Effector memory CD8-positive, alpha-beta T cell (primary cell): Measurements from ENCODE around the gene RAB13.
"Not testable (repeated sequence)": the region's sequence is repeated elsewhere in the genome, so short reads cannot be mapped to it uniquely, and the experiment has no call there.

Experiments used
- ATAC-seq: fragments of 150-1000 bp; cut with Tn5 transposase; replicated peaks from 2 replicates; pipeline ENCODE4 v1.10.0; 2021; ENCODE audit warnings: mild to moderate bottlenecking, moderate library complexity
- DNase-seq, 3 experiments: peaks; one replicate each; pipeline ENCODE4 v3.0.0; 2021
- H3K27ac Mint-ChIP-seq, 2 donors: one replicate each; pipeline ENCODE4 v1.8.0; 2022; ENCODE audit warnings: mild to moderate bottlenecking in 2 of 2, mixed read lengths in 2 of 2, moderate library complexity in 2 of 2
- H3K27me3 Mint-ChIP-seq, 2 donors: one replicate each; pipeline ENCODE4 v1.8.0; 2022; ENCODE audit warnings: mixed read lengths in 2 of 2
- H3K36me3 Mint-ChIP-seq: one replicate; pipeline ENCODE4 v1.8.0; 2022; ENCODE audit warnings: mild to moderate bottlenecking, moderate library complexity, mixed read lengths; ENCODE audit not compliant: insufficient read depth
- H3K4me1 Mint-ChIP-seq, 2 donors: one replicate each; pipeline ENCODE4 v1.8.0; 2022; ENCODE audit warnings: low read depth in 2 of 2, mixed read lengths in 2 of 2
- H3K4me3 Mint-ChIP-seq, 2 donors: one replicate each; pipeline ENCODE4 v1.8.0; 2022; ENCODE audit warnings: mild to moderate bottlenecking in 2 of 2, mixed read lengths in 2 of 2, moderate library complexity in 2 of 2
- H3K9me3 Mint-ChIP-seq, 2 donors: one replicate each; pipeline ENCODE4 v1.8.0; 2022; ENCODE audit warnings: mixed read lengths in 2 of 2

RAB13 gene

DNA sequence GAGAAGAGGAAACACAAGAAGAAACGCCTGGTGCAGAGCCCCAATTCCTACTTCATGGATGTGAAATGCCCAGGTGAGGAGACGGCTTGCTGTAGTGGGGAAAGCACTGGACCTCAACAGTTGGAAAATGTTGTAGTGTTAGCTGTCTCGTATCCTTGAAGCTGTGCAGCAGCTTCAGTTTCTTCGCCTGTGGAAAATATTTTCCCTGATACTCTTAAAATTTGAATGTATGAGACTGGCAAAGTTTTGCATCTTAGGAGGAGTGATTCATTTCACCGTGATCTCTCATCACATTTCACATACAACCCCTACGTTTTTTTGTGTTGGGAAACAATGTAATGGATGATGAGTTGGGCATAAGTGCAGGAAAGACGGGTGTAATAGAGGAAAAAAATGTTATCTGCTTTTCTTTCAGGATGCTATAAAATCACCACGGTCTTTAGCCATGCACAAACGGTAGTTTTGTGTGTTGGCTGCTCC is 5.1 kb upstream of the RAB13 start:
- H3K9me3 Mint-ChIP-seq: no peaks in the 10 kb centered on the region
- ATAC-seq: no peak
- no peak for DNase-seq
- peak overlapping the region; percentile 88 to 97 for H3K4me3 Mint-ChIP-seq
- no peaks in the 10 kb centered on the region for H3K27me3 Mint-ChIP-seq
- H3K36me3 Mint-ChIP-seq: peaks cover 60% of the 10 kb centered on the region
- H3K27ac Mint-ChIP-seq: peak overlapping the region; percentile 96 to 100
- peaks cover 34 to 36% of the 10 kb centered on the region in 2 donors for H3K4me1 Mint-ChIP-seq

- peak within 1 kb of the TSS; percentile 96 to 100 for H3K27ac Mint-ChIP-seq
- peak within 1 kb of the TSS; percentile 88 to 97 for H3K4me3 Mint-ChIP-seq
- H3K27me3 Mint-ChIP-seq: peaks cover 0 to 5% of the 10 kb centered on the region in 2 donors
- peaks cover 54% of the 10 kb centered on the region for H3K36me3 Mint-ChIP-seq
- DNase-seq: peak; percentile 86 to 89 (median 86)
- H3K9me3 Mint-ChIP-seq: no peaks in the 10 kb centered on the region
- peak; percentile 89 for ATAC-seq
- peaks cover 34 to 36% of the 10 kb centered on the region in 2 donors for H3K4me1 Mint-ChIP-seq
These were observed 4.5 kb upstream of the RAB13 start, which contains the start of gene RPS27 for GRCh38 chr1:153990468-153991150. TSS of gene RPS27 (plus strand) at chr1:153990762. CDS start at chr1:153990797, 35 bp downstream.

DNA sequence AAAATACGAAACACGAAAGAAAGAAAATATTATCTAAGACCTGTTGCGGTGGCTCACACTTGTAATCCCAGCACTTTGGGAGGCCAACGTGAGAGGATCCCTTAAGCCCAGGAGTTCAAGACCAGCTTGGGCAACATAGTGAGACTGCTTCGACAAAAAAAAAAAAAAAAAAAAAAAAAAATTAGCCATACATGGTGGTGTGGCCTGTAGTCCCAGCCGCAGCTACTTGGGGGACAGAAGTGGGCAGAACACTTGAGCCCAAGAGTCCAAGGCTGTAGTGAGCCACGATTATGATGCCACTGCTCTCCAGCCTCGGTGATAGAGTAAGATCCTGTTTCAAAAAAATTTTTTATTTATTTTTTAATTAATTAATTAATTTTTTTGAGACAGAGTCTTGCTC is 1.5 kb upstream of the RAB13 start:
- no peaks in the 10 kb centered on the region for H3K9me3 Mint-ChIP-seq
- H3K4me1 Mint-ChIP-seq: peaks cover 28 to 32% of the 10 kb centered on the region in 2 donors
- no peak for ATAC-seq

DNA sequence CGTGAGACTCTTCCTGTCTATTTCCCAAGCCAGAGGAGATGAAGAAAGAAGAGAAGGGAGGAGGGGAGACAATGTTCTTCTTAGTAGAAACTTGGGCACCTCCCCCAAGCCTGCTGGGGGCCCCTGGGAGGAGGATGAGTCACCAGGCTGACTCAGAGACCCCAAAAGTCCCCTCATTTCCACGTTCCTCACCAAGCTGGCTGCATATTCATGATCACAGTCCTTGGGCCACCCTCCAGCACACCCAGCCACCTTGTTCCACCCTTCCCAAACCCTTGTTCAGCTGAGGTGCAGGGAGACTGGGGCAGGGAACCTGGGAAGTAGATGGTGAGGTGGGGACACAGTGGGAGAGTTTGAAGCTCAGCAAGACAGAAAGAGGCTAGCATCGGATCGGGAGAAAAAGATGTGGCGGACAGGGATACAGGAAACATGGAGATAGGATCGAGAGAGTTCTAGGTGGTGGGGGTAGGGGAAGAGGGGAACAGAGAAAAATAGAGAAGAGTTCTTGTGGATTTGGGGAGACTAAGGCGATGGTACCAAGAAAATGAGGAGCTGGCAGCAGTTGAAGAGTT is 712 bp downstream of the RAB13 start:
- Mint-ChIP-seq H3K27me3 (peaks cover 9 to 14% of the 10 kb centered on the region in 2 donors), H3K4me3 (no peak overlapping the region), H3K36me3 (peaks cover 2% of the 10 kb centered on the region), H3K4me1 (peaks cover 12 to 16% of the 10 kb centered on the region in 2 donors), H3K9me3 (no peaks in the 10 kb centered on the region), H3K27ac (no peak overlapping the region)
- DNase-seq (no peak), ATAC-seq (no peak)

More for the DNA sequence above, 1.5 kb upstream of the RAB13 start:
- no peak for DNase-seq
- Mint-ChIP-seq H3K4me3 (no peak overlapping the region), H3K36me3 (peaks cover 24% of the 10 kb centered on the region), H3K27ac (no peak overlapping the region), H3K27me3 (peaks cover 9 to 14% of the 10 kb centered on the region in 2 donors)

DNA sequence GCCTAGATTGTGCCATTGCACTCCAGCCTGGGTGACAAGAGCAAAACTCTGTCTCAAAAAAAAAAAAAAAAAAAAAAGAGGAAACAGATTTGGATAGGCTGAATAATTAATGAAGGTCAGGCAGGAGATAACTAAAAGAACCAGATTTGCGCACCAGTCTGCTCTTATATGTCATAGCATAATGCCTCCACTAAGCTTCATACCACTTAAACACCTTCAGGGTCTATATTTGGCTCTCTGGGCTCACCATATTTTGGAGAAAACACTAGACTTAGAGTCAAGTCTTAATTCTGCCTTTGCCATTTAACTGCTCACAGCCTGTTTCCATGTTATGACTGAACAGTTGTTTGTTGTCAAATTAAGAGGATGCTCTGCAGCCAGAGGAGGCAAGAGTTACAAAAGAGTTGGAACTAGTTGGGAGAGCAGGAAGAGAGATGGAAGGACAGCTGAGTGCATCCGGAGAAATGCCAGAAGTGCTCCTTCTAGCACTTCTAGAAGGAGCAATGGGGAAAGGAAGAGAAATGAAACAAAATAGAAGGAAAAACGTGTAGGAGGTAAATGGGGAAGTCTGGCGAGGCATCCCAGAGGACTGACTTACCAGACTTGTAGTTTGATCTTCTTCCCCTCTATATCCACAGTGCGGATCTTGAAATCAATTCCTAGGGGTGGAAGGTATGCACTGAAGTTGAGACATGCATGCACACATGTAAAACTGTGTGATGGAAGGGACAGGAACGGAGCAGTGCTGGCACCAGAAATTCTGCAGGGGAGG is 1.8 kb downstream of the RAB13 start:
- DNase-seq (no peak), ATAC-seq (no peak)
- Mint-ChIP-seq H3K36me3 (no peaks in the 10 kb centered on the region), H3K4me1 (peaks cover 6 to 8% of the 10 kb centered on the region in 2 donors), H3K4me3 (no peak overlapping the region), H3K9me3 (no peaks in the 10 kb centered on the region), H3K27ac (no peak overlapping the region), H3K27me3 (peaks cover 9 to 14% of the 10 kb centered on the region in 2 donors)

DNA sequence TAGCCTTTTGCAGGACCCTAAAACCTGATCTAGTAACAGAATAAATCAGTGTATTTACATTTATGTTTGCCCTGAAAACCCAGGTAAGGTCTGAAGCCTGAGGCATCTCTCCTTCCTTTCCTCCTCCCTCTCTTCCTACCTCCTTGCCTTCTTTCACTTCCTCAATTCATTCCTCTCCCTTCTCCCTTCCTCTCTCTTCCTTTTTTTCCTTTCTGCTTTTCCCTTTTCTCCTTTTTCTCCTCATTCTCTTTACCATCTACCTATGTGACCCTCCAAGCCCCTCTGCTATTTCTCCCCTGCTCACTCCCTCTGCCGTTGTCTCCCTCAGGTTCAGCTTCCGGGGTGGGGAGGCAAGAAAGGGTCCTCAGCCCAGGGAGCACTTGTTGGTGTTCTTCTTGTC is 4.4 kb downstream of the RAB13 start:
- not testable (repeated sequence) for ATAC-seq, H3K9me3 Mint-ChIP-seq, H3K27ac Mint-ChIP-seq, H3K36me3 Mint-ChIP-seq, DNase-seq, H3K4me3 Mint-ChIP-seq
- Mint-ChIP-seq H3K27me3 (peaks cover 9 to 14% of the 10 kb centered on the region in 2 donors), H3K4me1 (peaks cover 8 to 19% of the 10 kb centered on the region in 2 donors)

DNA sequence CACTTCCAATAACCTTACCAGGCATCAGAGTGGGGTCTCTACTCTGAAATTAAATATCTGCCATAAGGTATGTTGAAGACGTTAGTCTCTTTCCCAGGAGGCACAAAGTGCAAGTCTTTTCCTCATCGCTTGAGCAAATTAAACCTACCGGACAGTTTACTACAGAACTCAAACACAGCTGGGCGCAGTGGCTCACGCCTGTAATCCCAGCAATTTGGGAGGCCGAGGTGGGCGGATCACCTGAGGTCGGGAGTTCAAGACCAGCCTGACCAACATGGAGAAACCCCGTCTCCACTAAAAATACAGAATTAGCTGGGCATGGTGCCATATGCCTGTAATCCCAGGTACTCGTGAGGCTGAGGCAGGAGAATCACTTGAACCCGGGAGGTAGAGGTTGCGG is 7.0 kb downstream of the RAB13 start:
- H3K9me3 Mint-ChIP-seq, H3K27me3 Mint-ChIP-seq, ATAC-seq, DNase-seq: not testable (repeated sequence)
- peaks cover 30% of the 10 kb centered on the region for H3K36me3 Mint-ChIP-seq
- H3K4me1 Mint-ChIP-seq: peaks cover 23 to 30% of the 10 kb centered on the region in 2 donors
- peak overlapping the region; percentile 17 to 89 for H3K27ac Mint-ChIP-seq
- peak overlapping the region; percentile 93 to 95 for H3K4me3 Mint-ChIP-seq

DNA sequence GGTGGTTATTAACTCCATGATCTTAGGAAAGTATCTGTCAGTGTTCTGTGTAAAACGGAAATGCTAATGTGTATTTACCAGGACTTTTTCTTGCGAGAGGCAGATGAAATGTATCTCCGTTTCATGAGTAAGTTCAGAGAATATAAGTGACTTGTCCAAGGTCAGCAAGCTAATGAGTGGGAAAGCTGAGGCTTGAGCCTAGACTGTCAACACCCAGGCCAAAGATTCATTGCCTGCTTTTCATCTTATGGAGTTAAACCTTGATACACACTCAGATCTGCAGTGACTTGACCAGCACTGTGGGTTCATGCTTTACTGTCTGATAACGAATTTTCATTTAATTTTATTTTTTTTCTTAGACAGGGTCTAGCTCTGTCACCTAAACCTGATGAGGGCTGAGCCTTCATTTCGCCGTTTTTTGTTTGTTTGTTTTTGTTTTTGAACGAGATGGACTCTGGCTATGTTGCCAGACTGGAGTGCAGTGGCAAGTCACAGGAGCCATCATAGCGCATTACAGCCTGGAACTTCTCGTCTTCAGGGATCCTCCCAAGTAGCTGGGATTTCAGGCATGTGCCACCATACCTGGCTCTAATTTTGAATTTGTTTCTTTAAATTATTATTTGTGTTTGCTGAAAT is 7.7 kb downstream of the RAB13 start:
- peak overlapping the region; percentile 93 to 95 for H3K4me3 Mint-ChIP-seq
- no peaks in the 10 kb centered on the region for H3K9me3 Mint-ChIP-seq
- ATAC-seq (no peak), DNase-seq (no peak)
- peak overlapping the region; percentile 89 to 94 for H3K27ac Mint-ChIP-seq
- no peaks in the 10 kb centered on the region for H3K27me3 Mint-ChIP-seq
- H3K4me1 Mint-ChIP-seq: peaks cover 23 to 30% of the 10 kb centered on the region in 2 donors
- peaks cover 35% of the 10 kb centered on the region for H3K36me3 Mint-ChIP-seq

- peak; percentile 97 for ATAC-seq
- H3K9me3 Mint-ChIP-seq: no peaks in the 10 kb centered on the region
- peak within 1 kb of the TSS; percentile 89 to 94 for H3K27ac Mint-ChIP-seq
- H3K36me3 Mint-ChIP-seq: peaks cover 35% of the 10 kb centered on the region
- H3K4me3 Mint-ChIP-seq: peak within 1 kb of the TSS; percentile 93 to 95
- peak; percentile 71 to 74 (median 72) for DNase-seq
- peaks cover 23 to 30% of the 10 kb centered on the region in 2 donors for H3K4me1 Mint-ChIP-seq
- no peaks in the 10 kb centered on the region for H3K27me3 Mint-ChIP-seq
These were observed 8.6 kb downstream of the RAB13 start, which contains the start of gene JTB for GRCh38 chr1:153977250-153978240. TSS of gene JTB (minus strand) at chr1:153977674. CDS start at chr1:153977252, 422 bp downstream.

- no peak for ATAC-seq
- peaks cover 23 to 34% of the 10 kb centered on the region in 2 donors for H3K4me1 Mint-ChIP-seq
- no peaks in the 10 kb centered on the region for H3K9me3 Mint-ChIP-seq
- no peak for DNase-seq
- H3K36me3 Mint-ChIP-seq: peaks cover 35% of the 10 kb centered on the region
- H3K4me3 Mint-ChIP-seq: peak overlapping the region; percentile 93 to 95
- no peaks in the 10 kb centered on the region for H3K27me3 Mint-ChIP-seq
- peak overlapping the region; percentile 89 to 94 for H3K27ac Mint-ChIP-seq
These were observed 9.3 kb downstream of the RAB13 start for GRCh38 chr1:153976819-153977249.

GRCh38 chr1:153973525-153973924 is 12.6 kb downstream of the RAB13 start:
- ATAC-seq: no peak

DNA sequence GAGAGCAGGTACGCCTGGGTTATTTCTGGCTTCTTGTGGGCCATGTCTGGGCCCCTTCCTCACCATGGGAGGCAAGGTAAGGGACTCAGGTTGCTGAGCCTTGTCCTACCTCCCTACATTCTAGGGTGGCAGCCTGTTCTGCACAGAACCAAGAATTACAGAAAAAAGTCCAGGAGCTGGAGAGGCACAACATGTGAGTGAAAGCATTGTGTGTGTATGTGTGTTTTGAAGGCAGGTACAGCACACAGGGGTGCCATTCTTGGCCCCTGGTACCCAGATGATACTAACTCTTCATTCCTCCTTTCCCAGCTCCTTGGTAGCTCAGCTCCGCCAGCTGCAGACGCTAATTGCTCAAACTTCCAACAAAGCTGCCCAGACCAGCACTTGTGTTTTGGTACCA is 13.1 kb downstream of the RAB13 start:
- Mint-ChIP-seq H3K4me3 (no peak overlapping the region), H3K27me3 (no peaks in the 10 kb centered on the region), H3K27ac (peak overlapping the region in 1 of 2 donors; percentile 46), H3K9me3 (no peaks in the 10 kb centered on the region), H3K36me3 (peaks cover 35% of the 10 kb centered on the region), H3K4me1 (peaks cover 24% of the 10 kb centered on the region in 2 donors)
- no peak for ATAC-seq
- no peak for DNase-seq

More at GRCh38 chr1:153973525-153973924, 12.6 kb downstream of the RAB13 start:
- H3K36me3 Mint-ChIP-seq: peaks cover 35% of the 10 kb centered on the region
- H3K4me3 Mint-ChIP-seq: no peak overlapping the region
- peaks cover 25 to 28% of the 10 kb centered on the region in 2 donors for H3K4me1 Mint-ChIP-seq
- H3K27ac Mint-ChIP-seq: no peak overlapping the region
- no peaks in the 10 kb centered on the region for H3K27me3 Mint-ChIP-seq
- no peaks in the 10 kb centered on the region for H3K9me3 Mint-ChIP-seq
- no peak for DNase-seq
